MCF 10A (cell line): ENCODE data around the gene MKKS. TPM values are rescaled to one million over a fixed set of nuclear protein-coding genes. Genes with fewer than 3 reads are reported as not detected.

Experiments
- BruUV-seq: library from RNA; stranded (reverse); fragments of 400-500 nt; replicated peaks from 2 replicates; lab custom pipeline; 2021; lab: Mats Ljungman, UMichigan
- CTCF ChIA-PET: fragments of 300-600 bp; sonication (Branson Sonifier 250); formaldehyde crosslinking; extraction: SDS; loops from one replicate; lab custom pipeline; 2021; ENCODE audit warnings: antibody characterized with exemption, inconsistent platforms; lab: Yijun Ruan, JAX
- POLR2A ChIA-PET: fragments of 300-600, 350-650 bp; sonication (Branson Sonifier 250); formaldehyde crosslinking; extraction: SDS; loops from one replicate; lab custom pipeline; 2020; ENCODE audit warnings: antibody characterized with exemption, inconsistent platforms; lab: Yijun Ruan, JAX
- DNase-seq: peaks from one replicate; pipeline ENCODE4 v3.0.0-alpha.2; 2018; ENCODE audit not compliant: unreplicated experiment
- H3K27ac Mint-ChIP-seq: one replicate; pipeline ENCODE4 v1.8.0; 2022; ENCODE audit warnings: mild to moderate bottlenecking, low read depth, mixed read lengths; ENCODE audit not compliant: unreplicated experiment
- H3K27me3 Mint-ChIP-seq: one replicate; pipeline ENCODE4 v1.8.0; 2022; ENCODE audit warnings: mixed read lengths; ENCODE audit not compliant: insufficient read depth, unreplicated experiment
- H3K36me3 Mint-ChIP-seq: one replicate; pipeline ENCODE4 v1.8.0; 2022; ENCODE audit warnings: mild to moderate bottlenecking, moderate library complexity, mixed read lengths; ENCODE audit not compliant: insufficient read depth, unreplicated experiment
- H3K4me1 Mint-ChIP-seq: one replicate; pipeline ENCODE4 v1.8.0; 2022; ENCODE audit warnings: mixed read lengths; ENCODE audit not compliant: insufficient read depth, unreplicated experiment
- H3K4me3 Mint-ChIP-seq: one replicate; pipeline ENCODE4 v1.8.0; 2022; ENCODE audit warnings: mild to moderate bottlenecking, moderate library complexity, mixed read lengths; ENCODE audit not compliant: unreplicated experiment
- H3K9me3 Mint-ChIP-seq: one replicate; pipeline ENCODE4 v1.8.0; 2022; ENCODE audit warnings: mixed read lengths; ENCODE audit not compliant: unreplicated experiment
- intact Hi-C: fragments of 100-400 bp; cut with micrococcal nuclease; formaldehyde crosslinking; loops from 2 replicates; pipeline ENCODE4 v1.14.1; 2022
- total RNA-seq: library from RNA; stranded (reverse); gene quantifications from 2 replicates; pipeline ENCODE4 v1.2.3, GENCODE V29; 2022
- TF ChIP-seq, protein P1 (sequence below): fragments of 200-600 bp; IDR thresholded peaks from one replicate; pipeline ENCODE4 v1.8.0; 2022; ENCODE audit warnings: antibody characterized with exemption, mild to moderate bottlenecking; ENCODE audit not compliant: unreplicated experiment

Gene MKKS
- total RNA-seq, 1 experiment from 2014 or later, result 44.5 TPM

DNA sequence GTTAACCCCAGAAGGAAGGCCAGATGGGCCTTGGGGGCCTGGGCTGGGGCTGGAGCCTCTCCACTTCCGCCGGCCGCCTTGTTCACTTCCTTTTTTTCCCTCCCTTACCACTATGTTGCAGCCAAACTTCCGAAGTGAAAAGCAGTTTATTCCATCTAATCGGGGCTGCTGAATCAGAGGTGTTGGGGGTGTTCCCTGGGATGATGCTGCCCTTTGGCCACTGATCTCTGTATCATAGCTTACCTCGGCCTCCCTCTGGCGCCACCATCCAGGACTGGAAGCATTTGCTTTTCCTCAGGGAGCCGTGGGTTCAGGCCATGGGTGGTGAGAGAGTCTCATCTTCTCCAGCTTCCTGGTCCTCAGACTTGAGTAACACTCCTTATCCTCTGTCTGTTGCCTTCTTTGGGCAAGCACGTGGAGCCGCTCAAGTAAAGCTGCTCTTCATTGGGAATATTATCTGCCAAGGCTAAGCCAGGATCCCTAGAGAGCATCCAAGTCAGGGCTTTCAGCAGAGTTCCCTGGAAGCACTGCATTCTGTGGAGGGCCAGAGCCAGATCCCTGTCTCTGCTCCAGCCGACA lies 40.7 kb upstream of the MKKS start:
- no TSS peak for BruUV-seq
- Mint-ChIP-seq H3K4me3 (no peak overlapping the region), H3K4me1 (peaks cover 4% of the 10 kb centered on the region), H3K36me3 (no peaks in the 10 kb centered on the region), H3K27me3 (no peaks in the 10 kb centered on the region), H3K27ac (no peak overlapping the region), H3K9me3 (no peaks in the 10 kb centered on the region)
- ChIA-PET POLR2A (interaction anchor here (1.5 kb wide), 1 partner anchor 30 kb away, joined by 6 read pairs; no protein-coding TSS in a partner anchor), CTCF (interaction anchor here (0.6 to 5.8 kb wide), 5 partner anchors 14 to 1070 kb away, joined by 3 to 48 read pairs (median 4); no protein-coding TSS in a partner anchor)
- intact Hi-C loops, result no loop called here
- no peak for DNase-seq
- TF ChIP-seq, protein P1, sequence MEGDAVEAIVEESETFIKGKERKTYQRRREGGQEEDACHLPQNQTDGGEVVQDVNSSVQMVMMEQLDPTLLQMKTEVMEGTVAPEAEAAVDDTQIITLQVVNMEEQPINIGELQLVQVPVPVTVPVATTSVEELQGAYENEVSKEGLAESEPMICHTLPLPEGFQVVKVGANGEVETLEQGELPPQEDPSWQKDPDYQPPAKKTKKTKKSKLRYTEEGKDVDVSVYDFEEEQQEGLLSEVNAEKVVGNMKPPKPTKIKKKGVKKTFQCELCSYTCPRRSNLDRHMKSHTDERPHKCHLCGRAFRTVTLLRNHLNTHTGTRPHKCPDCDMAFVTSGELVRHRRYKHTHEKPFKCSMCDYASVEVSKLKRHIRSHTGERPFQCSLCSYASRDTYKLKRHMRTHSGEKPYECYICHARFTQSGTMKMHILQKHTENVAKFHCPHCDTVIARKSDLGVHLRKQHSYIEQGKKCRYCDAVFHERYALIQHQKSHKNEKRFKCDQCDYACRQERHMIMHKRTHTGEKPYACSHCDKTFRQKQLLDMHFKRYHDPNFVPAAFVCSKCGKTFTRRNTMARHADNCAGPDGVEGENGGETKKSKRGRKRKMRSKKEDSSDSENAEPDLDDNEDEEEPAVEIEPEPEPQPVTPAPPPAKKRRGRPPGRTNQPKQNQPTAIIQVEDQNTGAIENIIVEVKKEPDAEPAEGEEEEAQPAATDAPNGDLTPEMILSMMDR, result no peak

DNA sequence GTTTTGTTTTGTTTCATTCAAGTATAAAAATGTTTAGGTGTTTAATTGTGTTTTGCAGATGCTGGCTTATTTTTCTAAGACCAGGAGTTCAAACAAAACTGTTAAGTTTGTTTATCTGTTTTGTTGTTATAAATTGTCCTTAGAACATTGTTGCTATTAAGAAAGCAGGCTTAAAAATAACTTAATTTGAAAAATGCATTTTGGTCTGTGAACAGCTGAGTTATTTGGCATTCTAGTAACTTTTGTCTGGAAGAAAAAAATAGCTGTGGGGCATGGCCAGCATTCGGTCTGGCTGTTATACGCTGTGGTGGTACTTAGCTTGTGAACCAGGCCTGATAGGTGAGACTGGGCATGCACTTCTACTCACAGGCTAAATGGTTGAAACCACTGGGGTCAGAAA lies 38.8 kb upstream of the MKKS start:
- Mint-ChIP-seq H3K4me3 (no peak overlapping the region), H3K4me1 (peaks cover 12% of the 10 kb centered on the region), H3K27me3 (no peaks in the 10 kb centered on the region), H3K27ac (no peak overlapping the region), H3K9me3 (no peaks in the 10 kb centered on the region), H3K36me3 (no peaks in the 10 kb centered on the region)
- no peak for DNase-seq
- intact Hi-C loops, result no loop called here
- ChIA-PET POLR2A (interaction anchor here (0.6 to 2.3 kb wide), 4 partner anchors 16 to 254 kb away, joined by 3 to 7 read pairs (median 4); no protein-coding TSS in a partner anchor), CTCF (interaction anchor here (0.7 to 5.8 kb wide), 6 partner anchors 16 to 624 kb away, joined by 3 to 48 read pairs (median 4); no protein-coding TSS in a partner anchor)
- TF ChIP-seq, protein P1, result no peak
- BruUV-seq, result no TSS peak

DNA sequence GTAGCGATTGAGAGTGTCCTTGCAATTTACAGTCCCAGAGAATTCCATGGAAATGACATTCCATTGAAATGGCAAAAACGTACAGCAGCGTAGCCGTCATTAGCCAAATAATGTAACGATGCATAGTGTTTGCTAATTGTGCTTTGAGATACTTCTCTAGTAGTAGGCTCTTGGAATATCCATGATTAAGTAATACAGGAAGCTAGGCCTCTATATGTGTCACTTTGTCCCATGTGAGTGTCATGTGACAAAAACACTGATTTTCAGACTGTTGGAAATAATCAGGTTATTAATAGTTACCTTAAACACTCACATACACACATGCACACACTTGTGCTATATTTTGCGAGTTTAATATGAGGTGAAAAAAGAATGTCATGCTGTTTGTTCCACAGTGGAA lies 36.3 kb upstream of the MKKS start:
- intact Hi-C loops, result no loop called here
- TF ChIP-seq, protein P1, result no peak
- CTCF ChIA-PET, result interaction anchor here (0.6 to 5.8 kb wide), 4 partner anchors 17 to 65 kb away, joined by 3 to 48 read pairs (median 9); no protein-coding TSS in a partner anchor
- no peaks in the 10 kb centered on the region for H3K36me3 Mint-ChIP-seq
- no TSS peak for BruUV-seq
- H3K9me3 Mint-ChIP-seq, result no peaks in the 10 kb centered on the region
- H3K4me3 Mint-ChIP-seq, result no peak overlapping the region
- peak overlapping the region; percentile 59 for H3K27ac Mint-ChIP-seq
- DNase-seq, result no peak
- no peaks in the 10 kb centered on the region for H3K27me3 Mint-ChIP-seq
- H3K4me1 Mint-ChIP-seq, result peaks cover 13% of the 10 kb centered on the region
- POLR2A ChIA-PET, result interaction anchor here (1.3 to 2.0 kb wide), 3 partner anchors 35 to 54 kb away, joined by 4 to 7 read pairs (median 6); partner anchors contain the start of gene SLX4IP

DNA sequence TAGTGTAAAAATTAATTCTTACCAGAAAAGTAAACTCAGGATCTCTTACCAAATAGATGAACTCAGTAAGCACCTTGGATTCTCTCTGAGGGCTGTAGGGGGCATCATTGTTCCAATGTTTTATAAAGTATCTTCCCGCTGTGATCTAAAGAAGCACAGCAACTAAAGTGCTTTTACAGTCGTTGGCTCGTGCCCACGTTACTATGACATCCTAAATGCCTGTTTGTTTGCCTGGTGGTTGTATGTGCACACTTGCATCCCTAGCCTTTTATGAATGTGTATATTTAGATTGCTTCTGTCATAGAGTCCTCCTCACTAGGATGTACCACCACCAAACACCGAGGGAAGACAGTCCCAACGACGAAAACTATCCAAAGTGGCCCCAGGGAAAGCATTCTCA lies 35.6 kb upstream of the MKKS start:
- Mint-ChIP-seq H3K9me3 (no peaks in the 10 kb centered on the region), H3K36me3 (peaks cover 4% of the 10 kb centered on the region), H3K27me3 (no peaks in the 10 kb centered on the region), H3K4me3 (no peak overlapping the region), H3K27ac (peak overlapping the region; percentile 59), H3K4me1 (peaks cover 13% of the 10 kb centered on the region)
- no TSS peak for BruUV-seq
- TF ChIP-seq, protein P1, result peak; percentile 61
- intact Hi-C loops, result loop anchor here (1.0 to 10.0 kb wide), 6 partner anchors 67 to 1073 kb away; no protein-coding TSS in a partner anchor
- ChIA-PET POLR2A (interaction anchor here (1.1 to 2.1 kb wide), 4 partner anchors 35 to 55 kb away, joined by 4 to 13 read pairs (median 6); partner anchors contain the start of gene MKKS), CTCF (interaction anchor here (0.6 to 5.8 kb wide), 6 partner anchors 34 to 1395 kb away, joined by 3 to 48 read pairs (median 6); no protein-coding TSS in a partner anchor)
- peak; percentile 81 for DNase-seq
